HS-27A (cell line): ENCODE results near the gene TSEN15.

Source experiments
- DNase-seq: peaks from one replicate; pipeline ENCODE4 v3.0.0-alpha.2; 2012; ENCODE audit warnings: low read depth, missing footprints

TSEN15 gene

DNA sequence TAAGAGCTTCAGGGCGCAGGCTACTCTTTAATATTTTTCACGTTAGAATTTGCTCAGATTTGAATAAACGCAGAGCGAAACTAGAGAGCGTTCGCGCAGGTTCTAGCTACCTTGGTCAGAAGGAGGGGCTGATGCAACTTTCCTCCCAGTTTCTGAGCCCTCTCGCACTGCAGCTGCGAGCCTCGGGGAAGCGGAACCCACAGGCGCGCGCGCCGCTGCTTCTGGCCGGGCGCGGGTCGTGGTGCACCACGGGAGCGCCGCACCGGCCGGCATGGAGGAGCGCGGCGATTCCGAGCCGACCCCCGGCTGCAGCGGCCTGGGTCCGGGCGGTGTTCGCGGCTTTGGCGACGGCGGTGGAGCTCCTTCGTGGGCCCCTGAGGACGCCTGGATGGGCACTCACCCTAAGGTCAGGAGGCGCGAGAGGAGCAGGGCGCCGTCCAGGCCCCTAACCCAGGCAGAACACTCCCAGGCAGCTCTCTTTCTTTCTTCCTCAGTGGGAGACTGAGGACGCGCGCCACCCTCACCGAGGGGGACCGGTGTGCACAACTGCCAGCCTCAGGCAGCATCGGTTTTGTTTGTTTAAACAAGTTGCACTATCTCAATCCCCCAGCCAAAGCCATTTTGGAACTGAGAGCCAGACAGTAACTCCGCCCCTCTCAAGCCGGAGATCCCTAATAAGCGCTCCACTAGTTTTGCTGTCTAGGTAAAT, at the start of gene TSEN15:
Gene TSEN15, plus strand, starts transcription at position 246 of the 709 bp plus-strand sequence. Its CDS starts 26 bp downstream, at position 272.
- no peak for DNase-seq

- DNase-seq, result peak; percentile 59
These were observed 49.5 kb upstream of the TSEN15 start for GRCh38 chr1:184002071-184002470.

GRCh38 chr1:184004935-184005334, 46.6 kb upstream of the TSEN15 start:
- DNase-seq, result no peak

DNA sequence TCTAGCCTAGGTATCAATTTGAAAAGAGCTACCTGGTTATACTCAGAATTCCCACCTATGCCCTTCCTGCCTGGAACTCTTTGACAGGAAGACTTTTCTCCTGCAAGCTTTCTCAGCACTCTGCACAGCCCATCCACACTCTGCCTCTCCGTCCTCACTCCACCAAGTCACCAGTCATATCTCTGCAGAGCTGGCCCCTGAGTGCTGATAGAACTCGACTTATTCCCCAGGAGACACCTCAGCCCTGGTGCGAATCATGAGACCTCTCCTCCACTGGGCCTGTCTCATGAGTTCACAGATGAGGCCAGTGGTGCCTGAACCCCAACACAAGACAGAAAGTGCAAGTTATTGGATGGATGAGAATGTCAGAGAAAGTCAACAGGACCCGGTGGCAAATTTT, 46.0 kb upstream of the TSEN15 start:
- no peak for DNase-seq

DNA sequence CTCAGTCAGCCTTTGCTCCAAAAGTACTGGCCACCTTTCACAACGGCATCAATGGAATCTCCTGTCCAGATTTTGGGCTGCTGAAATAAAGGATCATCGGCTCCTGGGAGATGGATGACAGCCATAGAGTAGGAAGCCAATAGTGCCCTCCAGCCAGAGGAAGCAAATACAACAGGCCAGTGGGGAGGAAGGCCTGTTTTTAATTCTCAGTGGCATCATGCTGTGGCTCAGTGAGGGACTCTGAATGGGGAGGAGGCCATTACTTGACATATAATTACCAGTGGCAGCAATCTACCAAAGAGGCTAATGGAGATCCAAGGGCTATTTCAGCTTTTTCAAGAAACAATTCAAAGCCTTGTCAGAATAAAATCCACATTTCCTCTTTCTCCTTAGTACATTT, 40.7 kb upstream of the TSEN15 start:
- DNase-seq, result no peak

- no peak for DNase-seq
These were observed 39.3 kb upstream of the TSEN15 start for GRCh38 chr1:184012187-184012586.

GRCh38 chr1:184014271-184014670, 37.3 kb upstream of the TSEN15 start:
- DNase-seq, result no peak

DNA sequence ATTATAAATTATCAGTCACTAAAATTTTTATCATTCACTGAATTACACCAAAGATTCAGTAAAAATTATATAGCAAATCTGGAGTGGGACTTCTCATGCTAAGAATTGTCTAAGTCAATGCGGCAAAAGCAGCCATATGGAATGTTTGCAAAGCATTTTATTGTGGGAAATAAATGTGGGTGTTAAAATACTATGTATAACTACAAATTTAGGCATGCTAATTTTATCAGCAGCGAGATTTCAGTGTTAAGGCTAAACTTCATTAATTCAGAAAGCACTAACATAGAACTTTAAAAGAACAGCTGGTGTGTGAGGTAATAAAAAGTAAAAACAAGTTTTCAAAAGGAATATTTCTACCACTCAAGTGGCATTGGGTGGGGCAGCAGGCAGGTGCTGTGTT, 35.4 kb upstream of the TSEN15 start:
- DNase-seq, result no peak

GRCh38 chr1:184017306-184017705, 34.2 kb upstream of the TSEN15 start:
- no peak for DNase-seq

DNA sequence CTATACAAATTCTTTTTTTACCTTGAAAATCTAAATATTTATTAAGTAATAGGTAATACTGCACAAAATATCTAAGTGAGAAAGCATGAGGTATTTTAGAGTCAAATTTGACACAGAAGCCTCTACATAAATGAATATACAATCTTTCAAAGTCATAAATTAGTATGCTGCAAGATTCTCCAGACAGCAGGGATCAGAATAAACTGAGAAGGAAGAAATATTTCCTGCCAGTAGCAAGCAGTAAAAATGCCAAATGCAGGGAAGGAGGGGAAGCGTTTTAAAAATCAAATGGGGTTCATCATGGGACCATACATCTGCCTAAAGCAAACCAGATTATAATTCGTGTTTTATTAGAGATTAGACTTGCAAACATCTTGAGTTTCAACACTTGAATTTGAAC, 32.9 kb upstream of the TSEN15 start:
- no peak for DNase-seq

- DNase-seq, result no peak
These were observed 32.5 kb upstream of the TSEN15 start for GRCh38 chr1:184019069-184019468.

DNA sequence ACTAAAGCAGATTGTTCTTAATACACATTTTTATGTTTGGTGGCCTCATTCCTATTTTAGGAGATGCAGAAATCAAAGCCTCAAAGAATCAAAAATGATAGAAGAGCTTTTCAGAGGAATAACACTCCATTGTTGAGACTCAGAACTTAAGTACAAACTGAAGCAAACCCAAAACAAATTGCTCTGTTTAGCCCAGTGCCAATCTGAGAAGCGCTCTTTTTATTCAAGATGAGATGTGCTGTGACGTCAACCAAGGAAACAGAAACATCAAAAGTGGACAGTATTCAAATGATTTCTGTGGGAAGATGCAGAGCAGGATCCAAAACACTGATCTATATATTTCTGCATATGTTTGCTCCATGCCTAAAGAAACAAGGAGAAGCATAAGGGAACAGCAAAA, 32.0 kb upstream of the TSEN15 start:
- DNase-seq, result no peak

DNA sequence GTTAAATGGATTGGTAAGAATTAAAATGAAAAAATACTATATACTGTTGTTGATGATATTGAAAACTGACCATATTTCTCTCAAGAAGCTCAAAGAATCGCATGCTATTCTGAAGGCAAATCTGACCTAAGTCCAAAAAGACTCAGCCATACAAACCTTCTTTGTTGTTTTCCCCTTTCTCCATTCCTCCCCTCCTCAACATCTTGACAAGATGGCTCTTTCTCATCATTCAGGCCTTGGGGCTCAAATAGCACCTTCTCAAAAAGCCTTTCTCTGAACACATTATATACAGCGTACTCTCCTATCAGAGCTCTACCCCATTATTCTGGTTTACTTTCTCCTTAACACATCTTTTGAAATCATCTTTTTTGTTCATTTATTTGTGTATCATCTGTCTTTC, 31.2 kb upstream of the TSEN15 start:
- DNase-seq, result no peak

- DNase-seq, result no peak
These were observed 30.7 kb upstream of the TSEN15 start for GRCh38 chr1:184020855-184021254.

DNA sequence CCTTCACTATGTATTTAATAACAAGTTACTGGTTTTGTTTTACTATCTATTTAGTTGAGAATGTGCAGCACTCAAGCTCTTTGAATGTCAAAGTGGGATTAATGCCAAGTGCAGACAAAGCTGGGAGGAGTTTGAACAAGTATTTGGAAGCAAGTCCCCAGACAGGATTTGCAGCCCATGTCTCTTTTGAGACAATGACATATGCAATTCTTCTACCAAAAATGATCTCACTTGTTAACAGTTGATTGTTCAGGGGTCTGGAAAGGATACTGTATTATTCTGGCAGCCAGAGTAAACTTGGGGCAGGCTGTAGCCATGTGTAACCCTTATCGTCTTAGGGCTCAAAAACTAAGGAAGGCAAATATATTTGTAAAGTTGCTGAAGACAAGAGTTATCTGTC, 29.8 kb upstream of the TSEN15 start:
- no peak for DNase-seq

DNA sequence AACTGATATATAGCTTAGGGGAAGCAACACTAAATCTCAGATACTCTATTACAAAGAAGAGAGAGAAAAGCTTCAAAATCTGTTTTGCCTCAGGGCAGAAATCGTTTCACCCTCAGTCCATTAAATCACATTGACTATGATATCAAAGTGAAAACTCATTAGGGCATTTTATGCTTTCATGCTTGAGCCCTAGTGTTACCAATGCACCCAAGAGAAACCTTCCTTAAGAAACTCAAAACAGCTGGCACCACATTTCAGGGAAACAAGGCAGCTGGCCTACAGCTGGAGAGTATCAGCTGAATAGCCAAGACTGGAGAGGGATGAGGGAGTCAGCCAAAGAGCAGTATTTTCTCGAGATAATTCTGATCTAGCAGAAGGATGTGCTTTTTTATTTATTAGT, 28.9 kb upstream of the TSEN15 start:
- DNase-seq, result no peak

DNA sequence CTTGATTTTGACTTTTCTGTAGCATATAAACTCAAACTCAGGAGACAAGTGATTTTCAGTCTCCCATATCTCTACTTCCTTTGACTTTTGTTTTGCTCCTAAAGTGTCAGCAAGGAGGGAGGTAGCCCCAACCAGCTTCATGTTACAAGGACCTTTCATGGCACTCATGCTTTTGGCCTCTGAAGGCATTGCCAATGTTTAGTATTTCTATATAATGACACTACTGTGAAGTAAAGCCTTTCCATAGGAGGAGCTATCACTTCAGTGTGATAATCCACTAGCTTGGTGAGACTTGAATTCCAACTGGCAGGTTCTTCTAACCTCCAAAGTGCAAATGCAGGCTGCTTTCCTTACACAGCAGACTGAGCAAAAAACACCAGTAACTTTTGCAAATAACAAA, 28.4 kb upstream of the TSEN15 start:
- no peak for DNase-seq

- peak; percentile 47 for DNase-seq
These were observed 26.3 kb upstream of the TSEN15 start for GRCh38 chr1:184025242-184025675.

DNA sequence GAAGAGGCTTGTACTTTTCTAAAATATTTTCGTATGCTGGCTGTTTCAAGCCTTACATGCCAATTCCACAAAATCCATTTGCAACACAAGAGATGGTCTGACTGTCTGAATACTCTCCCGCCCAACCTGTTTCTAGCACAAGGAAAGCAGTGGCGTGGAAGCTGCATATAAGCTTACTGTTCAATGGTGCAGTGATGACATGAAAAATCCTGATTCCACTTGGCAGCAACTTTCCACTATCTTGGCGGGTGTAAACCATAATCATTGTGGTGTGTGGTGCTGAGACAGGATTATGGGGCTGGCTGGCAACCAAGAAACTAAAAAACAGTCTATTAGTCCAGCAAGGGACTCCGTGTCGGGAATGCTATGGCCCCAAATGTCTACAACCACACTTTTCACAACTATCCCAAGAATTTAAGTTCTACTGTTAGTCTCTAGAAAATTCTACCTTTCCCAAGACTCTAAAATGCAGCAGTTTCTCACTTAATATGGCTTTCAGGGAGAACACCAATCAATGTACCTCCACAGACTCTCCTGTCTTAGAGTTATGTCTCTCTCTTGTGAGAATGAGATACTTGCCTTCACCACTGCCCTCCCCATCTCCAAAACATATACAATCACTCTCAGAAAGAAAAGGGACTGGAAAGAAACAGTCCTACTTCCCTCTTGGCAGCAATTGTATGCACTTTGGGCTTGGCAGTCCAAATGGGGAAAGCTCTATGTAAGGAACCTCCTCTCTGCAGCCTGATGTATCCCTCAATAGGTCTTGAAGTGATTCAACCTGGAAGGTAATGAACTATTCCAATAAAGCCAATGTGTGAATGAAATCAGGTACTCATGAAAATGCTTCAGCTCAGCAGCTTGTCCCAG, 23.5 kb upstream of the TSEN15 start:
- no peak for DNase-seq

GRCh38 chr1:184028854-184029623, 22.5 kb upstream of the TSEN15 start:
- DNase-seq, result no peak

DNA sequence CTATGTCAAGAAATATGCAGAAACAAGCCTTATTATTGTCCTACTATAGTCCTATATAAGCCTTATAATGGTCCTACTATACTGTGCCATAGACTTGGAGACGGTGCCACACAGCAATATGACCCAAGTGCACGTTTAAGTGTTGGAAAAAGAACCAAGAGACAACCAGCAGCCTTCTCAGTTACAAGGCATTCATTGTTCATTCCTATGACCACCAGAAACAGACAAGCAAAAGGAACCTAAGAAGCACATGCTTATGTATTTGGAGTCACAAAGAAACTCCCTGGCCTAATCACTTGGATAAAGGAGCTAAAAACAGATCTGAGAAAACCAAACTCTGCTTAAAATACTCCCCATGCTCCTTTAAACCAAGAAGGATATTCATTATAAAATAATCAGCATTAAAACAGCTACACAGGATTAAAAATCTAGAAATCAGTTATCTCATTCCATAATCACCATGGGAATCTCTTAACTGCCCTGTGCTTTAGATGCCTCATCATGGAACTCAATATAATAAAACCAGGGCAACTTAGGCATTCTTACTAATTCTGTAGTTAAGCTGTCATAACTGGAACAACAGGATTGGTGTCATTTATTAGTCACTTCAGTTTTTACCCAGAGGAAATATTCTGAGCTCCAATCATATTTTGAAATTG, 21.0 kb upstream of the TSEN15 start:
- no peak for DNase-seq

GRCh38 chr1:184031092-184031408, 20.5 kb upstream of the TSEN15 start:
- no peak for DNase-seq
